Neutrophil (primary cell): ENCODE results near the gene MVB12B.

Source experiments
- H3K27ac ChIP-seq: fragments of 200-600 bp; sonication (generic); 2 replicates; pipeline ENCODE4 v1.5.1; 2016; ENCODE audit warnings: mild to moderate bottlenecking, moderate library complexity
- H3K27me3 ChIP-seq: fragments of 200-600 bp; sonication (generic); 2 replicates; pipeline ENCODE4 v1.6.0; 2016; ENCODE audit warnings: mild to moderate bottlenecking
- H3K36me3 ChIP-seq: fragments of 200-600 bp; sonication (generic); 2 replicates; pipeline ENCODE4 v1.5.1; 2017
- H3K4me1 ChIP-seq, 2 experiments: fragments of 200-600 bp in 1 of 2; sonication (generic) in 1 of 2; 1 replicate in 1 of 2; 2 replicates in 1 of 2; pipeline versions ENCODE4 v1.5.1 to v1.6.1; 2013 to 2016; ENCODE audit warnings: low read depth in 1 of 2, low read length in 1 of 2, mild to moderate bottlenecking in 1 of 2, moderate library complexity in 1 of 2; ENCODE audit not compliant: control insufficient read depth in 1 of 2, insufficient read depth in 1 of 2
- H3K4me3 ChIP-seq, 2 experiments: fragments of 200-600 bp in 1 of 2; sonication (generic) in 1 of 2; 1 replicate in 1 of 2; 2 replicates in 1 of 2; pipeline ENCODE4 v1.5.1; 2013 to 2016; ENCODE audit warnings: low read depth in 1 of 2, low read length in 1 of 2, mild to moderate bottlenecking in 1 of 2, moderate library complexity in 1 of 2
- H3K9me3 ChIP-seq: fragments of 200-600 bp; sonication (generic); 2 replicates; pipeline ENCODE4 v1.5.1; 2016
- CTCF ChIP-seq: fragments of 200-600 bp; sonication (generic); IDR thresholded peaks from 2 replicates; pipeline ENCODE4 v1.5.1; 2016; ENCODE audit warnings: antibody characterized with exemption

MVB12B gene

GRCh38 chr9:126399789-126400188 lies 73.2 kb downstream of the MVB12B start:
- H3K27me3 ChIP-seq, result no peaks in the 10 kb centered on the region
- H3K9me3 ChIP-seq, result no peaks in the 10 kb centered on the region
- peaks cover 27 to 31% of the 10 kb centered on the region in 2 experiments for H3K4me1 ChIP-seq
- H3K4me3 ChIP-seq, result no peak overlapping the region
- no peak overlapping the region for H3K27ac ChIP-seq
- no peak for TF ChIP-seq CTCF
- H3K36me3 ChIP-seq, result peaks cover 25% of the 10 kb centered on the region

GRCh38 chr9:126400571-126400970 lies 73.9 kb downstream of the MVB12B start:
- H3K9me3 ChIP-seq, result no peaks in the 10 kb centered on the region
- H3K4me3 ChIP-seq, result no peak overlapping the region
- H3K27me3 ChIP-seq, result no peaks in the 10 kb centered on the region
- no peak for TF ChIP-seq CTCF
- H3K4me1 ChIP-seq, result peaks cover 27 to 31% of the 10 kb centered on the region in 2 experiments
- peak overlapping the region; percentile 54 for H3K27ac ChIP-seq
- H3K36me3 ChIP-seq, result peaks cover 19% of the 10 kb centered on the region

- H3K27ac ChIP-seq, result peak overlapping the region; percentile 54
- peaks cover 17% of the 10 kb centered on the region for H3K36me3 ChIP-seq
- no peak overlapping the region for H3K4me3 ChIP-seq
- TF ChIP-seq CTCF, result no peak
- peaks cover 27 to 31% of the 10 kb centered on the region in 2 experiments for H3K4me1 ChIP-seq
- no peaks in the 10 kb centered on the region for H3K9me3 ChIP-seq
- H3K27me3 ChIP-seq, result no peaks in the 10 kb centered on the region
Observed at GRCh38 chr9:126401107-126401506, 74.5 kb downstream of the MVB12B start.

GRCh38 chr9:126401581-126401980 lies 75.0 kb downstream of the MVB12B start:
- TF ChIP-seq CTCF, result no peak
- H3K4me1 ChIP-seq, result peaks cover 27 to 31% of the 10 kb centered on the region in 2 experiments
- H3K4me3 ChIP-seq, result no peak overlapping the region
- no peaks in the 10 kb centered on the region for H3K9me3 ChIP-seq
- peak overlapping the region; percentile 54 for H3K27ac ChIP-seq
- H3K36me3 ChIP-seq, result peaks cover 15% of the 10 kb centered on the region
- no peaks in the 10 kb centered on the region for H3K27me3 ChIP-seq

- TF ChIP-seq CTCF, result no peak
- Histone ChIP-seq H3K36me3 (peaks cover 11% of the 10 kb centered on the region), H3K4me1 (peaks cover 25 to 28% of the 10 kb centered on the region in 2 experiments), H3K27me3 (no peaks in the 10 kb centered on the region), H3K4me3 (no peak overlapping the region), H3K27ac (peak overlapping the region; percentile 53), H3K9me3 (no peaks in the 10 kb centered on the region)
Observed at GRCh38 chr9:126403397-126403796, 76.8 kb downstream of the MVB12B start.

GRCh38 chr9:126404459-126404858 lies 77.8 kb downstream of the MVB12B start:
- no peaks in the 10 kb centered on the region for H3K27me3 ChIP-seq
- H3K4me1 ChIP-seq, result peaks cover 20 to 24% of the 10 kb centered on the region in 2 experiments
- no peaks in the 10 kb centered on the region for H3K9me3 ChIP-seq
- TF ChIP-seq CTCF, result no peak
- no peak overlapping the region for H3K4me3 ChIP-seq
- peaks cover 13% of the 10 kb centered on the region for H3K36me3 ChIP-seq
- no peak overlapping the region for H3K27ac ChIP-seq
